CD14-positive monocyte (primary cell): ENCODE data around the gene BUD31. TPM values are rescaled to one million over a fixed set of nuclear protein-coding genes. Genes with fewer than 3 reads are reported as not detected.
A peak's percentile ranks its signal among the peaks of the same experiment; 100 is the strongest.

Experiments used
- DNase-seq, 3 donors: peaks; one replicate each; pipeline ENCODE4 v3.0.0-alpha.2; 2011 to 2022
- H2AFZ ChIP-seq: 2 replicates; pipeline ENCODE4 v1.6.0; 2012; ENCODE audit warnings: mild to moderate bottlenecking, low read depth, low read length, inconsistent platforms; ENCODE audit not compliant: insufficient read depth, poor library complexity, severe bottlenecking
- H3K27ac ChIP-seq, 2 donors: 1 replicate in 1 of 2; 2 replicates in 1 of 2; pipeline ENCODE4 v1.5.1; 2012 to 2013; ENCODE audit warnings: low read length in 2 of 2, control low read depth in 1 of 2, inconsistent platforms in 1 of 2, low read depth in 1 of 2, mild to moderate bottlenecking in 1 of 2
- H3K27me3 ChIP-seq, 2 donors: one replicate each; pipeline versions ENCODE4 v1.6.0 to v1.6.1; 2011 to 2013; ENCODE audit warnings: low read length in 2 of 2; ENCODE audit not compliant: control insufficient read depth in 2 of 2, insufficient read depth in 2 of 2
- H3K36me3 ChIP-seq, 2 donors: replicated peaks in 1 of 2; 1 replicate in 1 of 2; 2 replicates in 1 of 2; pipeline versions ENCODE4 v1.5.1 to v1.6.1; 2012 to 2013; ENCODE audit warnings: low read length in 2 of 2, control low read depth in 1 of 2, inconsistent platforms in 1 of 2, mild to moderate bottlenecking in 1 of 2; ENCODE audit not compliant: insufficient read depth in 2 of 2, control insufficient read depth in 1 of 2
- H3K4me1 ChIP-seq, 2 donors: 1 replicate in 1 of 2; 2 replicates in 1 of 2; pipeline versions ENCODE4 v1.5.1 to v1.6.1; 2012 to 2013; ENCODE audit warnings: low read length in 2 of 2, control low read depth in 1 of 2, inconsistent platforms in 1 of 2, mild to moderate bottlenecking in 1 of 2, moderate library complexity in 1 of 2; ENCODE audit not compliant: insufficient read depth in 2 of 2, control insufficient read depth in 1 of 2
- H3K4me2 ChIP-seq: replicated peaks from 2 replicates; pipeline ENCODE3; 2012; ENCODE audit warnings: low read length, moderate library complexity, mild to moderate bottlenecking; ENCODE audit not compliant: poor library complexity, severe bottlenecking; ENCODE audit errors: extremely low read depth
- H3K4me3 ChIP-seq, 3 experiments: fragments of 200-600 bp in 1 of 3; sonication (generic) in 1 of 3; replicated peaks in 1 of 3; 1 replicate in 2 of 3; 2 replicates in 1 of 3; pipeline ENCODE4 v1.5.1; 2011 to 2013; ENCODE audit warnings: low read length in 3 of 3, mild to moderate bottlenecking in 3 of 3, control low read depth in 2 of 3, low read depth in 2 of 3, inconsistent platforms in 1 of 3, moderate library complexity in 1 of 3
- H3K79me2 ChIP-seq: 2 replicates; pipeline ENCODE4 v1.6.0; 2012; ENCODE audit warnings: mild to moderate bottlenecking, control low read depth, inconsistent platforms, low read length, moderate library complexity; ENCODE audit not compliant: insufficient read depth
- H3K9ac ChIP-seq: 2 replicates; pipeline ENCODE4 v1.6.0; 2017; ENCODE audit warnings: low read length, mild to moderate bottlenecking; ENCODE audit not compliant: insufficient read depth, poor library complexity, severe bottlenecking
- H3K9me3 ChIP-seq, 2 donors: replicated peaks in 1 of 2; 1 replicate in 1 of 2; 2 replicates in 1 of 2; pipeline versions ENCODE4 v1.5.1 to v1.6.1; 2012 to 2013; ENCODE audit warnings: low read length in 2 of 2, control low read depth in 1 of 2; ENCODE audit not compliant: control insufficient read depth in 1 of 2, insufficient read depth in 1 of 2
- H4K20me1 ChIP-seq: 2 replicates; pipeline ENCODE4 v1.6.0; 2012; ENCODE audit warnings: mild to moderate bottlenecking, low read length, control low read depth, moderate library complexity; ENCODE audit not compliant: insufficient read depth
- H3K27ac Mint-ChIP-seq, 7 donors: one replicate each; pipeline ENCODE4 v1.8.0; 2020; ENCODE audit warnings: mild to moderate bottlenecking in 7 of 7, mixed read lengths in 7 of 7, moderate library complexity in 6 of 7, inconsistent platforms in 2 of 7
- H3K27me3 Mint-ChIP-seq, 3 donors: one replicate each; pipeline ENCODE4 v1.8.0; 2021 to 2022; ENCODE audit warnings: low read depth in 3 of 3, mild to moderate bottlenecking in 3 of 3, mixed read lengths in 3 of 3, moderate library complexity in 3 of 3, inconsistent platforms in 1 of 3
- H3K36me3 Mint-ChIP-seq, 2 donors: one replicate each; pipeline ENCODE4 v1.8.0; 2020; ENCODE audit warnings: mixed read lengths in 2 of 2, inconsistent platforms in 1 of 2, mild to moderate bottlenecking in 1 of 2
- H3K4me1 Mint-ChIP-seq: one replicate; pipeline ENCODE4 v1.8.0; 2020; ENCODE audit warnings: mild to moderate bottlenecking, mixed read lengths
- H3K4me3 Mint-ChIP-seq, 2 donors: one replicate each; pipeline ENCODE4 v1.8.0; 2020; ENCODE audit warnings: mild to moderate bottlenecking in 2 of 2, mixed read lengths in 2 of 2, moderate library complexity in 1 of 2
- H3K9me3 Mint-ChIP-seq, 7 donors: one replicate each; pipeline ENCODE4 v1.8.0; 2020 to 2022; ENCODE audit warnings: mixed read lengths in 7 of 7, mild to moderate bottlenecking in 6 of 7, moderate library complexity in 6 of 7, inconsistent platforms in 2 of 7
- WGBS: methylation state at CpG from one replicate; pipeline ENCODE4 v1.1.5; 2013; ENCODE audit warnings: missing lambda C conversion rate; ENCODE audit not compliant: insufficient coverage; 5-methylcytosine and 5-hydroxymethylcytosine counted together
- intact Hi-C, 2 donors: fragments of 100-400 bp; cut with micrococcal nuclease; formaldehyde crosslinking; loops; one replicate each; pipeline versions ENCODE4 v1.15.0 to v1.15.1; 2023
- polyA plus RNA-seq, 3 donors: library from polyadenylated mRNA; depleted of rRNA in 1 of 3; unstranded in 2 of 3; stranded (reverse) in 1 of 3; fragments of 300-500 nt in 2 of 3; fragments of >200 nt in 1 of 3; fragmentation: Illumina TruSeq in 2 of 3; gene quantifications; 1 replicate in 2 of 3; 2 replicates in 1 of 3; pipeline ENCODE4 v1.2.3, GENCODE V29; 2012 to 2021
- TF ChIP-seq, protein P1 (sequence below): fragments of 200-600 bp; IDR thresholded peaks from one replicate; pipeline ENCODE4 v1.8.0; 2022; ENCODE audit warnings: antibody characterized with exemption, mild to moderate bottlenecking

The BUD31 gene
- polyA plus RNA-seq, 3 donors: 34.3 to 256 (median 241) TPM

DNA sequence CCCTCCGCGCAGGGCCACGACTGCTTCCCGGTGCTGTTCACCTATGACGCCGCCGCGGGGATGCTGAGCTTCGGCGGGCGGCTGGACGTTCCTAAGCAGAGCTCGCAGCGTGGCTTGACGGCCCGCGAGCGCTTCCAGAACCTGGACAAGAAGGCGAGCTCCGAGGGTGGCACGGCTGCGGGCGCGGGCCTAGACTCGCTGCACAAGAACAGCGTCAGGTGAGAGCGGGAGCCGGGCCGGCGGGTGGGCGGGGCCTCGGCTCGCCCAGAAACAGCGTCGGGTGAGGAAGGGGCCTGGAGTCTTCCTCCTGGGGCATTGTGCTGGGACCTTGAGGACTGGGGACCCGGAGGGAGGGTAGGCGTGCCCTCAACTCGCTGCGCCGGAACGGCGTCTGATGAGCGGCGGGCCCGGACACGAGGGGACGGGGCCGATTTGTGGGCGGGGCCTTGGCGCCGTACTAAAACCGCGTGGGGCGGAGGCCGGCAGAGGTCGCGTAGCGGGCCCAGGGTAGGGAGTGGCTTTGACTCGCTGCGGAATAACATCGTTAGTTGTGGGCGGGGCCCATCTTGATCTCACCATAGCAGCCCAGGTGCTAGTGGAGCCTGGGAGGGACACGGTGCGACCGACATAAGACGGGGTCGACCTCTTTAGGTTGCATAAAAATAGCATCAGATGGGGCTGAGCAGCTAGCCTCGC lies 16.0 kb upstream of the BUD31 start:
- Histone ChIP-seq H3K9ac (no peak overlapping the region), H2AFZ (no peak overlapping the region), H3K36me3 (peaks cover 89 to 97% of the 10 kb centered on the region in 2 donors), H3K4me3 (peak overlapping the region in 1 of 3 experiments; percentile 47), H4K20me1 (peaks cover 100% of the 10 kb centered on the region), H3K4me2 (peak overlapping the region; percentile 58), H3K9me3 (no peaks in the 10 kb centered on the region), H3K27ac (peak overlapping the region; percentile 10 to 65), H3K4me1 (peaks cover 12 to 31% of the 10 kb centered on the region in 2 donors), H3K79me2 (peaks cover 78% of the 10 kb centered on the region), H3K27me3 (no peaks in the 10 kb centered on the region)
- intact Hi-C loops: no loop called here
- 24% methylated on average over 68 of the region's 68 CpGs for WGBS
- DNase-seq: peak; percentile 56 to 64 (median 61)
- Mint-ChIP-seq H3K4me1 (peaks cover 28% of the 10 kb centered on the region), H3K36me3 (peaks cover 75 to 99% of the 10 kb centered on the region in 2 donors), H3K27me3 (peaks cover 0 to 2% (median 0%) of the 10 kb centered on the region in 3 donors), H3K27ac (peak overlapping the region; percentile 77 to 92 (median 88)), H3K9me3 (no peaks in the 10 kb centered on the region), H3K4me3 (peak overlapping the region; percentile 46 to 58)
- TF ChIP-seq, protein P1, sequence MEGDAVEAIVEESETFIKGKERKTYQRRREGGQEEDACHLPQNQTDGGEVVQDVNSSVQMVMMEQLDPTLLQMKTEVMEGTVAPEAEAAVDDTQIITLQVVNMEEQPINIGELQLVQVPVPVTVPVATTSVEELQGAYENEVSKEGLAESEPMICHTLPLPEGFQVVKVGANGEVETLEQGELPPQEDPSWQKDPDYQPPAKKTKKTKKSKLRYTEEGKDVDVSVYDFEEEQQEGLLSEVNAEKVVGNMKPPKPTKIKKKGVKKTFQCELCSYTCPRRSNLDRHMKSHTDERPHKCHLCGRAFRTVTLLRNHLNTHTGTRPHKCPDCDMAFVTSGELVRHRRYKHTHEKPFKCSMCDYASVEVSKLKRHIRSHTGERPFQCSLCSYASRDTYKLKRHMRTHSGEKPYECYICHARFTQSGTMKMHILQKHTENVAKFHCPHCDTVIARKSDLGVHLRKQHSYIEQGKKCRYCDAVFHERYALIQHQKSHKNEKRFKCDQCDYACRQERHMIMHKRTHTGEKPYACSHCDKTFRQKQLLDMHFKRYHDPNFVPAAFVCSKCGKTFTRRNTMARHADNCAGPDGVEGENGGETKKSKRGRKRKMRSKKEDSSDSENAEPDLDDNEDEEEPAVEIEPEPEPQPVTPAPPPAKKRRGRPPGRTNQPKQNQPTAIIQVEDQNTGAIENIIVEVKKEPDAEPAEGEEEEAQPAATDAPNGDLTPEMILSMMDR: no peak

DNA sequence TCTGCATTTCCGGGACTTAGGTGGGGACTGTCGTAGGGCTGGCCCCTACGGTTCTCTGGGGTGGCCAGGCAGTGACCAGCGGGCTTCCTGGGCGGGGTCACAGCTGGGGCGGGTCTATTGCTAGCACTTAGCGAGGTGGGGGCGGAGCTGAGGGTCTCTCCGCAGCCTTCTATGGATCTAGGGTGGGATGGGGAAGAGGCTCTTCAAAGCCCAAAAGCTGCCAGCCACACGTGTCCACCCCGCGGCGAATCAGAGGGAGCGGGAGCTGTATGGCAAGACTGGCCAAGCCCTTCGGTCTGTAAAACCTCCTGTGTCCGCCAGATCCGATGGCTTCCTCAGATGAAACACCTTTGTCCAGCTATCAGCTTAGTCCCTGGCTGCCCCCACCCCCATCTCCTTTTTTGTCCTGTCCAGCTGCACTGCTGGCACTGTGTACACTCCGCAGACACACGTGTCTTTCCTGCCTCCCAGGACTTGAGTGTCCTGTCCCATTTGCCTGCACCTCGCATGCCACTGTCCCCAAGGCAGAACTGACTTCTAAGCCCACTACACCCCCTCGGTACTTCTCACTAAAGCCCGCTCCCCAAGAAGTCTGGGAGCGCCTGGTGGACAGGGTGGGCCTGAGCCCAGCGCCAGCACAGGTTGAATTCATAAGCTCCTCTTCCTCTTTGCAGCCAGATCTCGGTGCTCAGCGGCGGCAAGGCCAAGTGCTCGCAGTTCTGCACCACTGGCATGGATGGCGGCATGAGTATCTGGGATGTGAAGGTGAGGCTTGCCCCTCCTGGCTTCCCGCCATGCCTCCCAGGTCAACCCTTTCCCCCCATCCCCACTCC lies 15.2 kb upstream of the BUD31 start:
- Histone ChIP-seq H3K4me3 (no peak overlapping the region), H3K27me3 (no peaks in the 10 kb centered on the region), H4K20me1 (peaks cover 100% of the 10 kb centered on the region), H3K79me2 (peaks cover 70% of the 10 kb centered on the region), H3K9ac (no peak overlapping the region), H3K4me1 (peaks cover 12 to 31% of the 10 kb centered on the region in 2 donors), H3K36me3 (peaks cover 85 to 94% of the 10 kb centered on the region in 2 donors), H3K4me2 (peak overlapping the region; percentile 58), H3K27ac (peak overlapping the region; percentile 10 to 65), H2AFZ (no peak overlapping the region), H3K9me3 (no peaks in the 10 kb centered on the region)
- peaks cover 0 to 2% (median 0%) of the 10 kb centered on the region in 3 donors for H3K27me3 Mint-ChIP-seq
- peak overlapping the region; percentile 77 to 92 (median 88) for H3K27ac Mint-ChIP-seq
- no peaks in the 10 kb centered on the region for H3K9me3 Mint-ChIP-seq
- no peak for DNase-seq
- intact Hi-C loops: no loop called here
- TF ChIP-seq, protein P1: no peak
- 67% methylated on average over 22 of the region's 30 CpGs for WGBS
- H3K4me1 Mint-ChIP-seq: peaks cover 32% of the 10 kb centered on the region
- H3K36me3 Mint-ChIP-seq: peaks cover 72 to 96% of the 10 kb centered on the region in 2 donors
- peak overlapping the region; percentile 46 to 58 for H3K4me3 Mint-ChIP-seq
